K562 (cell line): ENCODE results near the gene SPOCK3.

Experiments used
- HDAC2 ChIP-seq: fragments of 450-650 bp; IDR thresholded peaks from 2 replicates; pipeline ENCODE4 v1.6.1; 2016; ENCODE audit warnings: mild to moderate bottlenecking
- SMC3 ChIP-seq: conservative IDR thresholded peaks from 2 replicates; pipeline ENCODE4 v1.6.1; 2011; ENCODE audit warnings: low read depth, low read length, improper control_type of control experiment; ENCODE audit not compliant: insufficient read depth
- XRCC5 ChIP-seq: fragments of 200-400 bp; formaldehyde crosslinking; IDR thresholded peaks from 2 replicates; pipeline ENCODE4 v1.6.1; 2017; ENCODE audit warnings: low read depth, mild to moderate bottlenecking, low read length
- ZNF212 ChIP-seq: fragments of 450-650 bp; formaldehyde crosslinking; IDR thresholded peaks from 2 replicates; pipeline ENCODE4 v1.4.0; 2020; ENCODE audit warnings: mild to moderate bottlenecking
- TF ChIP-seq, protein P1 (sequence below): sonication (generic); formaldehyde crosslinking; IDR thresholded peaks from 2 replicates; pipeline ENCODE4 v1.8.1; 2022; ENCODE audit warnings: missing genetic modification reagents

DNA sequence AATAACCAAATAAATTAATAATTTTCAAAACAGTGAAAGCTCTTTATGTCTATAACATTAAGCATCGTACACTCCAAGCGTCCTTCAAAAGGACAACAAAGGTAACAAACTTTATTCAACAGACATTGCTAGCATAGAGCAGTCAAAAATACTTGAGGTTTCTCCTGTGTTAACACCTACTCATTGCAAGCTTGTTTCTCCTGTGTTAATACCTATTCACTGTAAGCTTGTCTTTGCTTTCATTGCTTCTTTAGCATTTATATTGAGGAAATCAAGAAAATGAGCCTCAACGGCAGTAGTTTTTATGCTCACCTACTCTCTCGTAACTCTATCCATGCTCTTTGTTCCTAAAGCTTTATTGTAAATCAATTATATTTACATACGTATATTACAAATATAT, 3.5 kb downstream of the SPOCK3 start:
- TF ChIP-seq ZNF212 (CRISPR knock-in tag) (no peak), XRCC5 (no peak), HDAC2 (no peak), SMC3 (no peak)
- TF ChIP-seq, protein P1, sequence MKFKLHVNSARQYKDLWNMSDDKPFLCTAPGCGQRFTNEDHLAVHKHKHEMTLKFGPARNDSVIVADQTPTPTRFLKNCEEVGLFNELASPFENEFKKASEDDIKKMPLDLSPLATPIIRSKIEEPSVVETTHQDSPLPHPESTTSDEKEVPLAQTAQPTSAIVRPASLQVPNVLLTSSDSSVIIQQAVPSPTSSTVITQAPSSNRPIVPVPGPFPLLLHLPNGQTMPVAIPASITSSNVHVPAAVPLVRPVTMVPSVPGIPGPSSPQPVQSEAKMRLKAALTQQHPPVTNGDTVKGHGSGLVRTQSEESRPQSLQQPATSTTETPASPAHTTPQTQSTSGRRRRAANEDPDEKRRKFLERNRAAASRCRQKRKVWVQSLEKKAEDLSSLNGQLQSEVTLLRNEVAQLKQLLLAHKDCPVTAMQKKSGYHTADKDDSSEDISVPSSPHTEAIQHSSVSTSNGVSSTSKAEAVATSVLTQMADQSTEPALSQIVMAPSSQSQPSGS (CRISPR knock-in tag), result no peak
